Measurements from ENCODE around the gene SCAMP4.

Gene SCAMP4, protein sequence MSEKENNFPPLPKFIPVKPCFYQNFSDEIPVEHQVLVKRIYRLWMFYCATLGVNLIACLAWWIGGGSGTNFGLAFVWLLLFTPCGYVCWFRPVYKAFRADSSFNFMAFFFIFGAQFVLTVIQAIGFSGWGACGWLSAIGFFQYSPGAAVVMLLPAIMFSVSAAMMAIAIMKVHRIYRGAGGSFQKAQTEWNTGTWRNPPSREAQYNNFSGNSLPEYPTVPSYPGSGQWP

GRCh38 chr19:1905110-1905862 lies at the start of gene SCAMP4, which contains the start of gene ADAT3:
TSS of gene SCAMP4 (plus strand) at chr19:1905399. CDS start at chr19:1915020, 9,621 bp downstream.
TSS of gene ADAT3 (plus strand) at chr19:1905399. CDS start at chr19:1912048, 6,649 bp downstream.
- TF ChIP-seq POLR2A (IDR thresholded peaks at IDR 0.05; ENCODE audit: low read depth, low read length) = peak; percentile 43; the same call in 1 of the 2 replicates

GRCh38 chr19:1855828-1856255 lies 49.4 kb upstream of the SCAMP4 start:
- FAIRE-seq (no peak), DNase-seq (ENCODE audit: insufficient read length, low spot score) (no peak)
- TF ChIP-seq POLR2A (IDR thresholded peaks at IDR 0.05; ENCODE audit: low read depth, low read length) = no peak

More at GRCh38 chr19:1905110-1905862, at the start of gene SCAMP4, which contains the start of gene ADAT3:
- FAIRE-seq = peak; percentile 62
- DNase-seq (ENCODE audit: insufficient read length, low spot score) = peak; percentile 96

DNA sequence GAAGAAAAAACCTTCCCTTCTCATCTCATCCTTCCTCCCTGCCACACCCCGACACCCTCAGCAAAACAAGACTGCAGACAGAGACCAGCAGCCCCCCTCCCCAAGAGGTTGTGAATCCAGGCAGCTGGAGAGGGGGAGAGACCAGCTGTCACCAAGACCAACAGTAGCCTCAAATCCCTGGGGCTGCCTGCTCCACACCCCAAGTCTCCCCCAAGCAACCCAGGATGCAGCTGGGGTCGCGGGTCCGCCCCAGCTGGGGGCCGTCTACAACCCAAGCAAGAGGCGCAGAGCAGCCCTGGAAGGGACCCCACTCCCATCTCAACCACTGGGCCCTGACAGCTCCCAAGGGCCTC lies 48.9 kb upstream of the SCAMP4 start:
- no peak for TF ChIP-seq POLR2A (IDR thresholded peaks at IDR 0.05; ENCODE audit: low read depth, low read length)
- FAIRE-seq = no peak
- DNase-seq (ENCODE audit: insufficient read length, low spot score) = no peak

DNA sequence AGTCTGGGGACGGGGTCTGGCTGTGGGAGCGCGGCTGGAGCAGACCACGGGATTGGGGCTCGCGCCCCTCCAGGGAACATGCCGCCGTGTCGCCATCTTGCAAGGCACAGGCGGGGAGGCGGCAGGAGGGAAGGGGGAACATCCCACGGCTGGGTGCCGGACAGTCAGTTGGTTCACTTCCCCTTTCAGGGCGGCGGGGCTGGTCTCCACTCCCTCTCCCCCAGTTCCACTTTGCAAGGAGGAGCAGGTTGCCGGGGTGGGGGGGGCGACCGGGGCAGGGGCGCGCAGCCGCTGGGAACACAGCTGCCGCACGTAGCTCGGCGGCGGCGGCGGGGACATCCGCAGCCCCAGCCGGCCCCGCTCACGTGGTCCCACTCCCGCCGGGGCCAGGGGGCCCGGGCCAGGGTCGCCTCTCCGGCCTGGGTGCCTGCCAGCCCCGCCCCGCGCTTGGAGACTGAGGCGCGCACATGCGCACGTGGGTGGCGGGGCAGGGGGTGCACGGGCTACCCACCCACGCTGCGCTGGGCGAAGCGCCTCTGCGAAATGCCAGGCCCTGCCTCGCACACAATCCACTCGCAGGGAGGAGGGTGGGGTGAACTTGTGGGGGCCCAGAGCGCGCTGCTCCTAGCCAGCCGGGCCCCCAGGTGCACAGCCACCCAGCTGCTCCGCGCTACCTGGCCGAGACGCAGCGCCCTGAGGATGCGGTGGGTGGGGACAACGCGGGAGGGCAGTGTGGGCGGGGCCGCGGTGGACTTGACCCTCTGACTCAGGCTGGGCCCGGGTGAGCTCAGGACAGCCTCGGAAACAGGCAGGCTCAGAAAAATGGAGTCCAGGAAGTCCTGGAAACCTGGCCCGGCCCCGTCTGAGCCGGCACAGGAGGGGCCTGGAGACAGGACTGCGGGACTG lies 48.2 kb upstream of the SCAMP4 start:
- FAIRE-seq (peak; percentile 33), DNase-seq (ENCODE audit: insufficient read length, low spot score) (peak; percentile 98)
- TF ChIP-seq POLR2A (IDR thresholded peaks at IDR 0.05; ENCODE audit: low read depth, low read length) = no peak

DNA sequence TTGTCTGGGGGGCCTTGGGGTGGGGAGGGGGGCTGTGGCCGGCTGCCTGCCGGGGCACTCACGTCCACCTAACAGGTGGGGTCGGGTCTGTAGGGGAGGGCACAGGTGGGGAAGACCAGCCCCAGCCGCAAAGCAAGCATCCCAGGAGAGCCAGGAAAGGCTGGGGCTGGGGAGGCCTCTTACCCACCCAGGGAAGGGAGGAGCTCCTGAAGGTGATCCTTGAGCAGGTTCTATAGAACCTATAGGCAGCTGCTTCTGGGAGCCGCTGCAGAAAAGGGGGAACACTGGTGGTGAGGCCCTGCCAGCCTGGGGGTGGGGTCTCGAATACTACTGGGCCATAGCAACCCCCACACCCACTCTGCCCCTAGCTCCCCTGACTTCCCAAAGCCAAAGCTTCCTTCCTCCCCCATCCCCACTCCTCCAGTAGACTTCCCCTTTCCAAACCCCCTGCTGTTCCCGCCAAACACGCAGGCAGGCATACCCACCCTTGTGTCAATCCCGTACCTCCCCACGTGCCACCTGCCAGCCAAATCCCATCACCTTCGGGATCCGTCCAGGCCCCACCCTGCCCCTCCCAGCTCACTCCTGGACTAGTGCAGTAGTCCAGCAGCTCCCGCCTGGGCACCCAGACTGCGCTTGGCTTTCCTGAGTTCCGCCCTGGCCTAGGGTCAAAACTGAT lies 47.4 kb upstream of the SCAMP4 start:
- FAIRE-seq = no peak
- no peak for TF ChIP-seq POLR2A (IDR thresholded peaks at IDR 0.05; ENCODE audit: low read depth, low read length)
- no peak for DNase-seq (ENCODE audit: insufficient read length, low spot score)

DNA sequence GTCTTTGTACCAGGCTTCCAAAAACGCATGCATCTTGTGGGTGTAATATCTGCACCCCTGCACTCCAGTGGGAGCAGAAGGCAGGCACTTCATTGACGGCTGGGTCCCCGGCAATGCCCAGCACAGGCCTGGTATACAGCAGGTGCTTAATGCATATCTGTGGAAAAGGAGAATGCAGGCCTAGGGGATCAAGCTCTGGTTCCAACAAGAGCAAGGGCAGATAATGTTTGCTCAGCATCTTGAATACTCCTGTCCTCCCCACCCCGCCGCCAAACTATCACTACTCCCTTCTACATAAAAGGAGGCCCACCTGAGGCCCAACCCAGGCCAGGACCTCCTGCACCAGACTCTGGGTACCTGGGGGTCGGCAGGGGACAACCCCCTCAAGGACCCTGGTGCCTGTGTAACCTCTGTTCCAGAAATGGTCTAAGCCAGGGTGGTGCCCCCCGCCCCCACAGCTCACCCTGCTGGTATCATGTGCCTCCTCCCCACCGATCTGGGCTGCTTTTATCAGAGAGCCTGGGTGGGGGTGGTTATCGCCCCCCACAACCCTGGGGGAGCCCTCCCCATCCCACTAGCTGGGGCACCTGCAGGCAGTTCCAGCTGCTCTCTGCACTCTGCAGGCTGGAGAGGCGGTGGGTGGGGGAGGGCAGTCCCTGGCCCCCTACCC lies 46.7 kb upstream of the SCAMP4 start:
- TF ChIP-seq POLR2A (IDR thresholded peaks at IDR 0.05; ENCODE audit: low read depth, low read length) = no peak
- no peak for DNase-seq (ENCODE audit: insufficient read length, low spot score)
- FAIRE-seq = no peak

DNA sequence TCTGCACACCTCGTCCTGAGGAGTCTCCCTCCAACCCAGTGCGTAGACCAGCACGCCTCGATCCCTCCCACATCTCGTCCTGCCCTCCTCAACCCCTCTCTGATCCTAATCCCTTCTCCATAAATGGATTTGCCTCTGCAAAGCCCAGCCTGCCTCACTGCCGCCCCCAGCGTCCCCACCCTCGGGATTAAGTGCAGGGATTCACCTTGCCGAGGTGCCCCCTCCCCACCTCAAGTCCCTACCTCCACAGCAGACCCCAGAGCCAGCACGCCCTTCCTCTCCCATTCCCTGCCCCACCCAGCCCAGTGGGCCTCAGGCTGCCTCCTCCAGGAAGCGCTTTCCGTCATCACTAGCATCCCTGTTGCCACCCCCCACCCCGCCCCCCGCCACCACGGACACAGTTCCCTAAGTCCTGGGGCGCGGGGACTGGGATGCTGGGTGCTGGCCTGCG lies 45.8 kb upstream of the SCAMP4 start:
- DNase-seq (ENCODE audit: insufficient read length, low spot score) (no peak), FAIRE-seq (no peak)
- no peak for TF ChIP-seq POLR2A (IDR thresholded peaks at IDR 0.05; ENCODE audit: low read depth, low read length)

GRCh38 chr19:1860042-1860775 lies 45.0 kb upstream of the SCAMP4 start:
- no peak for TF ChIP-seq POLR2A (IDR thresholded peaks at IDR 0.05; ENCODE audit: low read depth, low read length)
- FAIRE-seq (no peak), DNase-seq (ENCODE audit: insufficient read length, low spot score) (peak; percentile 68)

- no peak for TF ChIP-seq POLR2A (IDR thresholded peaks at IDR 0.05; ENCODE audit: low read depth, low read length)
- DNase-seq (ENCODE audit: insufficient read length, low spot score) (no peak), FAIRE-seq (no peak)
Observed at GRCh38 chr19:1860821-1861598, 44.2 kb upstream of the SCAMP4 start.

DNA sequence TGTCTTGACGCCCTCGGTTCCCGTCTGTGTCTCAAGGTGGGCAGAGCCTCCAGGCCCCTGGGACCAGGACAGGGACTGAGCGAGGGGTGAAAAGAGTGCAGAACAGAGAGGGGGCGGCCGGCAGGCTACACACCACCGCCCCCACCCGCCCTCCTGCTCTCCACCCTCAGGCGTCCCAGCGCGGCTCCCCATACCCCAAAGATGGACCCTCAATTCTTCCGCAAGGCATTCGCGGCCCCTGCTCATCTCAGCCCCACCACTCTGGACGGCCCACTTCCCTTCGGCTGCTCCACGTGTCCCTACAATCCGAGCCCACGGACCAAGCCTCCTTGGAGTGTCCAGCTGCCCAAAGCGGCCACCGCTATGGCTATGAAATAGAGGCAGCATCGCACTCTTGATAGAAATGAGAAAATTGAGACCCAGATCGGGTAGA lies 43.6 kb upstream of the SCAMP4 start:
- TF ChIP-seq POLR2A (IDR thresholded peaks at IDR 0.05; ENCODE audit: low read depth, low read length) = no peak
- FAIRE-seq = no peak
- no peak for DNase-seq (ENCODE audit: insufficient read length, low spot score)

DNA sequence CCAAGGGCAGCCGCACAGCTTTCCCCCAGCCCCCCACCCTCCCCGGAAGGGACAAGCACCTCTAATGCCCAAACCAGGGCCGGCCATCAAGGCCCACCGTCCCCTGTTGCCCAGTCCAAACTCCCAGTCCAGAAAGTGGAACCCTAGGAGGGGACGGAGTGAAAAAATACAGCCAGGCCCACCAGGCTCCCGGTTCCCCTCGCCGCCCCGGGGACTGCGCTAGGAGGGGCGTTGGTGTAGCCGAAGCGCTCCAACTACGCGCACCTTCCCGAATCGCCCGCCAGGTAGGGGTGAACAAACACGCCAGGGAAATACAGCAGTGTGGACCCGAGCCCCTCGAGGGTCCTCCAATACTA lies 43.2 kb upstream of the SCAMP4 start:
- DNase-seq (ENCODE audit: insufficient read length, low spot score) (no peak), FAIRE-seq (no peak)
- TF ChIP-seq POLR2A (IDR thresholded peaks at IDR 0.05; ENCODE audit: low read depth, low read length) = no peak

Measured in H54 (cell line).